RPMI8226 (cell line): ENCODE results near the gene TMED8.
"Not testable (repeated sequence)": the region's sequence is repeated elsewhere in the genome, so short reads cannot be mapped to it uniquely, and the experiment has no call there.

Experiments
- DNase-seq: peaks from one replicate; pipeline ENCODE4 v3.0.0-alpha.2; 2015

Gene TMED8

DNA sequence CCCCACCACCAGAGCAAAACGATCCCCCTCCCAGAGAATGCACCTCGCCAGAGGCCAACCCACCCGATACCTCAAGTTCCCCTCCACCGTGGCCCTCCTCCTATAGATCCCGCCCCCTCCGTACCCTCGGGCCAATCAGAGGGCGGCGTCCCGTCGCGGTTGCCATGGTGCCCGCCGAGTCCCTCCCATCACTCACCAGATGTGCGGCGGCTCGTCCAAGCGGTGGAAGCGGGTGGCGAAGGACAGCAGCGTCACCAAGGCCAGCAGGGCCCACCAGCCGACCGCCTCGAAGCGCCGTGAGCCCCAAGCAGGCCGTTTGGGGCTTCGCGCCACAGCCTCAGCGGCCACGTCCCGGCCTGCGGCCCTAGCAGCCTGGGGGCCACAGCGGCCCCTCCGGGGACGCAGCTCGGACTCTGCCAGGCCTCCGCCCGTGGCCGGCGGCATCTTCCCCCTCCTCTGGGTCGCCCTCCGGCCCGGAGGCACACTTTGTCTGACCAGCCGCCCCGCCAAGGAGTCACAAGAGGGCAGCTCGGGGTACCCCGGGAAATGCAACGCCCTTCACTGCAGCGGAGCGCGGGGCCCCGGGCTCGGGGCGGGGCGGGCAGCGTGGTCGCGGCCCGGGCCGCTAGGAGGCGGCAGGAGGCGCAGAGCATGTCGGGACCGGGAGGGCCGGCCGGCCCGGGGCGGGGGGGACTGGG is 56.5 kb downstream of the TMED8 start, which contains the start of gene POMT2:
Gene POMT2 (minus strand): TSS at position 646 of the 698 bp plus-strand sequence. CDS start 202 bp downstream, at position 444.
- DNase-seq = peak; percentile 90

- DNase-seq = no peak
These were observed 57.5 kb downstream of the TMED8 start for GRCh38 chr14:77319422-77319821.

- DNase-seq = not testable (repeated sequence)
These were observed 58.1 kb downstream of the TMED8 start for GRCh38 chr14:77318756-77319155.

DNA sequence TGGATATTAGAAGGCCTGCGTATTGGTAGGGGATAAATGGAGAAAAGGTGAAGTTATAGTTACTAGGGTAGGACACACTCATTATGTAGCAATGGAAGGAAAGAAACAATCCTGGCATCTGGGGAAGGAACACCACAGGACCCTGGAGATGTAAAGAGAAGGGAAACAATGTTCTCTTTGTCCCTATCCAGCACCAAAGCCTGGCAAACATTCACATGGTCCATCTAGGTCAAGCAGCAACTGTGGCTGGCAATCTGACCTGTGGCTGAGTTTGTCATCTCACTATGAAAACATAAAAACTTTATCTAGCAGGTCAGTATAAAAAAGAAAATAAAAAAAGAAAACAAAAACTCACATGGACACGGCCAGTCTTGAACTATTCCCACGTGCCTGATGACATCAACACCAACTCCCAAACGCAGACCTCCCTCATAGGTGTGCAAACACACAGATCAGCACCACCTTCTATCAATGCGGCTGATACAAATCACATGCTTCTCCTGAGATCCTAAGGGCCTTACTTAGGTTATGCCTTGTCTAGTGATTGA is 58.8 kb downstream of the TMED8 start:
- no peak for DNase-seq

DNA sequence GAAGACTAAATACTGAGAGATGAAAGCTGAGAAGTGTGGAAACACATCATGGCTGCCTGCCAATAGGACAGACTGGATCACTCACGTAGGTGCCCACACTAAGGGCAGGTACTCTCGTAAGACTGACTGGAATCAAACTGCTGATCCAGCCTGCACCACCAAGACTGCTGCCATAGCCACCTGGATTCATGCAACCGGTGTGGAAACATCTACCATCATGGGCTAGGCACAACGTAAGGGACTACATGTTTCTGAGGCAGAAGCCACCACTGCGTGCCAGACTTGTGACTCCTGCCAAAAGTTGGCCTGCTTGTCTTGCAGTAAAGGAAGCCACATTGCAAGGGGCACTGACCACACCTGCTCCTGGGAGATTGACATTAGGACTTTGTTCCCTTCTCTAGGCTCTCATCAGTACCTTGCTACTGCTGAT is 60.0 kb downstream of the TMED8 start:
- peak; percentile 54 for DNase-seq

DNA sequence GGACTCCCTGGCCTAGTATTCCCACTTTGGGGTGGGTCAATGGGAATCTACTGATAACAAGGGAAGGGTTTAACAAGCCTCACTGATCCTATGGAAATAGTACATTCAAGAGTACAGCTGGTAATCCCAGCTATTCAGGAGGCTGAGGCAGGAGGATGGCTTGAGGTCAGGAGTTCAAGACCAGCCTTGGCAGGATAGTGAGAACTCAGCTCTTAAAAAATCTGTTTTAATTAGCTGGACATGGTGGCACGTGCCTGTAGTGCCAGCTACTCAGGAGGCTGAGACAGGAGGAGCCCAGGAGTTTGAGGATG is 60.7 kb downstream of the TMED8 start:
- DNase-seq = no peak

DNA sequence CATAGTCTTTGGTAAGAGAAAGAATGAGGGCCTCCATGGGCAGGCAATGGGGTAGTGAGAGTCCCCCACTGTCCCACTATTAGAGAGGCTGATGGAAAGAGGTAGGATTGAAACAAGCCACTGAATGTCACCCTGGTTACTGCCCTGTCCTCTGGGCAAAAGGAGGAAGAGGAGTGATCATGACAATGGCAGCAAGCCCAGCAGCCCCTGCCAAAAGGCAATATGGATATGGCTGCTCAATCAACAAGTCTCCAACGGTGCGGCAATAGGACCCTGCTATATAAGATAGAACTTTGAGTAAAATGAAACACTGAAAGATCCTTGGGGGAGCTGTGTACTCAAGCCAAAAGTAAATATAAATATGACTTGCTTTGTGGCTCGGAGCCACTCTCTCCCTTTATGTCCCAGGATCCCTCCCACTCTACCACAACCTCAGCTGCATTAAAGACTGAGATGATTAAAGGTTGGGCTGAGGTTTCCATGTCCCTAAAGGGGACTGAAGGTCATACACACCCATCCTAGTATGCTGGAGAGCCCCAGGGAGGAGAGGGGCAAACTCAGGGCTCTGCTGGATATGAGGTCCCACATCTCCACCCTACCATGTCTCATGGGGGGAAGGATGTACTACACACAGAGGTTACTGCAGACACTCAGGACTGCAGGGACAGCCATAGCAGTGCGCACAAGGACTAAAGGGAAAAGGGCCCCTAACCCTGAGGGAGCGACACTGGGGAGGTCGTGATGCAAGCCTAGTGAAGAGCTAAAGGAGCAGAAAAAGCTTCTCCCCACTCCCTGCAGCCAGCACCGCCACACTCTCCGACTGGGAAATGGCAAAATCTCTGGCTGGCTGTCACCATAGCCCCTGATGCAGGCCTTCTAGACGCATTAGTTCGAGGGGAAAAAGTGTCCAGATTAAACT is 62.1 kb downstream of the TMED8 start:
- DNase-seq = no peak

GRCh38 chr14:77314043-77314442 is 62.9 kb downstream of the TMED8 start:
- no peak for DNase-seq

GRCh38 chr14:77313371-77313770 is 63.5 kb downstream of the TMED8 start:
- DNase-seq = no peak

GRCh38 chr14:77311217-77311616 is 65.7 kb downstream of the TMED8 start:
- DNase-seq = no peak

DNA sequence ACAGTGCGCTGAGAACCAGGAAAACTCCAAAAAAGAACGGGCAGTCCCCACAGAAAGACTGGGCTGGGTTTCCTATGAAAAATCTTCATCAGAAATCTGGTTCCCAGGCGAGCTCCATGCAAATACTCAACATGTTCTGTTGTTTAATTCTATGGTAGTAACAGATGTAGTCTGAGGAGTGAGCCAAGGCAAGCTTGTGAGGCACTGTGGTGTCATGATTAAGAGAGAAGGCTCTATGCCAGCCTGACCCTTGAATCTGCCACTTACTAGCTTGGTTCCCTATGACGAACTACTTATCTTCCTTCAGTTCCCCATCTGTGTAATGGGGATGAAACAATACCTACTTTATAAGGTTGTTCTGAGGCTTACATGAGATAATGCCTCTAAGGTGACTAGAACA is 66.9 kb downstream of the TMED8 start:
- DNase-seq = no peak

GRCh38 chr14:77309131-77309530 is 67.8 kb downstream of the TMED8 start:
- DNase-seq = no peak

- DNase-seq = no peak
These were observed 69.9 kb downstream of the TMED8 start for GRCh38 chr14:77306851-77307496.

DNA sequence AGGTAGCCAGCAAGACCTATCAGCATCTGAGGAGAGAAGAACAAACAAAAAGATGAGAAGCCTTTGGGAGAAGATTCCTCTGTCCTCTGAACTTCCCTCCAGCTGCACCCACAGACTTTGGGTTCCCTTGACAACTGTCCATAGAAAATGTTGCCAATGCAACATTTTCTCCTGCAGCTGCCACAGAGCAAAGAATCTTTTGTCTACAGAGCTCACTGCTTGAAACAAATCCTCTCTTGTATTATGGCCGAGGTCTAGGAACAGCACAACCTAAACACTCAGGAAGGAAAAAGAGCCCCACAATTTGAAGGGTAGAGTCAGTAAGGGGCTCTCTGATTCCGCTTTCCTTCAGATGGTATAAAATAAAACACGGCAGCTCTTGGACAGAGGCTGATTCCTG is 70.5 kb downstream of the TMED8 start:
- no peak for DNase-seq

DNA sequence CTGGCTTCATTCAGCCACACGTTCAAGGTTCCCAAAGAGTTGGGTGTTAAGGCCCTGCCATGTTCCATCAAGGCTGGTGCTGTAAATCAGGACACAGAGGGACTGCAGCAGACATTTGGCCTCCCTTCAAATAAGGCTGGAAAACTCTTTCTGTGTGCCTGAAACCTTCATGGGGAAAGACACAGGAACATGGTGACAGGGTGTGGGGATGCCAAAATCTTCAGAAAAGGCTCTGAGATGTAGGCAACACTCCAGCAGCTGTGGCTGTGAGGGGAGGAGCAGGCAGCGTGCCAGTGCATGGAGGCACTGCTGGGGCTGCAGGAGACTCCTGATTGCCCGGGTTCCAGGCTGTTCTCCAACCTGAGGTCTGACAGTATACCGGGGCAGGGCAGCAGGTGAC is 71.2 kb downstream of the TMED8 start:
- no peak for DNase-seq

DNA sequence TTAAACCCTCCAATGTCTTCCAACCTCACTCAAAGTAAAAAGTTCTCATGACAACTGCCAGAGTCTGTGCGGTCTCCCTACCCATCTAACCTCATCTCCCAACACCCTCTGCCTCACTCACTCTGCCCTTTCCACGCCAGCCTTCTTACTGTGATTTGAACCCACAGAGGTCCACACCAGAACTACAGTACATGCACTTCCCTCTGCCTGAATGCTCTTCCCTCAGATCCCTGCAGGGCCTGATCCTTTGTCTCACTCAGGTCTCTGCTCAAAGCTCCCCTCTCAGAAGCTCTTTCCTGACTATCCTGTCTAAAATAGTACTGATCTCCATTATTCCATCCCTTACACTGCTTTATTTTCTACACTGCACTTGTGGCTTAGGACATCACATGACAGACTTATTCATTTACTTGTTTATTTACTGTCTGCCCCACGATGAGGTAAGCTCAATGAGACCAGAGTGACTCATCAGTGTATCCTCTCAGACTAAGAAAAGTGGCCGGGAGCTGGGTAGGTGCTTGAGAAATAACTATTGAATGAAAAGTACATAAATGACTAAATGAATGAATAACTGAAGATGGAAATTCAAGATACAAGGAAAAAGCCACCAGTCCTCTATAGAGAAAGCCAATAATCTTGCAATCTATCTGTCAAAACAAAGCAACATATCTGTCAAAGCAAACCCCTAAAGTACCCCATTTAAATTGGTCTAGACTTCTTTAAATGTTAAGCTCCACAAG is 73.3 kb downstream of the TMED8 start:
- DNase-seq = no peak

GRCh38 chr14:77302926-77303325 is 74.0 kb downstream of the TMED8 start:
- no peak for DNase-seq

GRCh38 chr14:77301103-77301502 is 75.8 kb downstream of the TMED8 start:
- peak; percentile 36 for DNase-seq

DNA sequence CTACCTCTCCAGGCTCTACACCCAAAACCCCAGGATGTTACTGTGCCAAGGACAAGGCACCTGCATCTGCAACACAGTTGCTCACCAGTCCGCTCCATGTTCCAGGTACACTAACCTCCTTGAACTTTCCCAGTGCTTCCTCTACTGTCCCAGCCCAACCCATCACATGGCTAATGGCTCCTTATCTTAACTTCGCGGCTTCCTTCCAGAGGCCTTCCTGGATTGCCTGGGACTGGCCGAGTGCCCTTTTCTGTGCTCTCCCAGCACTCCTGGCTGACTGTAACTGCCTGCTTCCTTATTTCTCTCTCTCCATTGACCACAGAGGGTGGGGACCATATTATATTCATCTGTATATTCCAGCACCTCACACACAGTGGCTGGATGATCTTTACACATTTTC is 77.1 kb downstream of the TMED8 start:
- no peak for DNase-seq

DNA sequence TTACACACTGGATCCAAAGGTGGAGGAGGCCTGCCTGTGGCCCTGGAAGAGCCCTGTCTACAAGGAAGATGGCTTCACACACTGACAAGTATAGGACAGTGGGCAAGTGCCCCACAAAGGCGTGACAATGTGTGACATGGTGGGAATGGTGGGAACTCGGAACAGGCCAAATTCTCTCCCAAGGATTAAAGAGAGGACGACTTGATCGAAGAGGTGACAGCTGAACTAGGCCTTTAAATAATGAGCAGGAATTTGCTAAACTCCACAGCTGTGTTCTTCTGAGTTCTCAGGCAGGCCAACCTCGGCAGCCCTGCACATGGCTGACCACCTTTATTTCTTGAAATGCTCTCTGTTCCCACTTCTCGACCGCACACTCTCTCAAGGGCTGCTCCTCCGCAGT is 80.0 kb downstream of the TMED8 start:
- no peak for DNase-seq

DNA sequence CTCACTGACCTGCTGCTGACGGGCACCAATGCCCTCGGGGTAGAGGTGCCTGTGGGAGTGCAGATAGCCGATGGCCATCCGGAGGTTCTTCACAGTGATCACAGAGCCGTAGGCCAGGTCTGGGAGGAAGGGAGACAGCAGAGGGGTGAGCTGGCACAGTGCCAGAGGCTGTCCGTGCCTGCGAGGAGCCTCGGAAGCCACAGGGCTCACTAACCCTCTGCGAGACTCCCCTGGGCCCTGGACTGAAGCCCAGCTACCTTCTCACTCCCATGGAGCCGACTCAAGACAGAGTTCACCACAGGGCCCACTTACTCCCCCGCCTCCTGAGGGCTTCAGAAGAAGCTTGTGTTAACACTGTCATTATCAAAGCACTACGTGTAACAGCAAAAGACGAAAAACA is 80.7 kb downstream of the TMED8 start:
- DNase-seq = no peak

DNA sequence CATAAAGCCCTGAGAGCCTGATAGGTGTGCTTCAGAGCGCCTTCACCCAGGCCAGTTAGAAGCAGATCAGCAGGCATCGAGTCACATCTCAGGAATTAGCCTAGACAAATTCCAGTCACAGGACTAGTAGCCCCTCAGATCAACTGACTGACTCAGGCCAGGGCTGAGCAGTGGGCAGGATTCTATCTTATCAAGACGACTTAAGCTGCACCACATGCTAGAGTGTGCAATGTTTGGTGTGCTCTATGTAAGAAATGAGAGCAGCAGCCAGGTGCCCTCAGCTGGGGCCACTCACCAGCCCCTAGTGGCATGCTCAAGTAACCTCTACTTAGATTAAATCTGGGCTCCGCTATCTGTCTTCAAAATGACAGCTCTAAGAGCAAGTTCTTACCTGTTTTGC is 86.2 kb downstream of the TMED8 start:
- DNase-seq = no peak

GRCh38 chr14:77286576-77286975 is 90.3 kb downstream of the TMED8 start:
- DNase-seq = no peak
